ENCODE results near the gene OR9Q1. TPM values are rescaled to one million over a fixed set of nuclear protein-coding genes. Genes with fewer than 3 reads are reported as not detected.

Gene OR9Q1
- total and polyA plus RNA-seq, 2 of the 4 experiments (the other 2 are of a cell fraction), result not detected

DNA sequence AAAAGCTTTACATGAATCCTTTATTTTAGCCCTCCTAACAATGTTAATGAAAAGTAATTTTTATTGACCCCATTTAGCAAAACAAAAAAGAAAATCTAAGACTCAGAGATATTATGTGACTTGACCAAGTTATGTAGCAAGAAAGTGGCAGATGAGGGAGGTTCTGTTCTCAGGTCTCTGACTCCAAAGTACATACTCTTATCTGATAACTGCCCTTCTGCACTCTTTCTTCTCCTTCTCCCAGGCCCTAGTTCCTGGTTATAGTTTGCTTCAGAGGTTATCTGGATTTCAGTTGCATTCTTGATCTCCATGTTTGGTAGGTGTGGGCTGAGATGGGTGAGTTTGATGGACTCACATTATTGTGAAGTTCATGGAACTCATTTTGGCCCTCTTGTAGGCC, 169.7 kb downstream of the OR9Q1 start:
- no peak for DNase-seq
- no peak overlapping the region for H3K27ac ChIP-seq (ENCODE audit: insufficient read depth, low read length)
- H2AK5ac ChIP-seq (ENCODE audit: low read depth, low read length), result no peak overlapping the region
- H3K14ac ChIP-seq (replicated peaks; ENCODE audit: low read depth, low read length), result no peak overlapping the region
- H3K27me3 ChIP-seq (ENCODE audit: control insufficient read depth, insufficient read depth, low read length), result 0 out of 2 replicates have a peak, but pooled peaks cover under 1% of the 10 kb centered on the region
- no peak overlapping the region for H2AK9ac ChIP-seq (replicated peaks; ENCODE audit: low read depth, low read length, poor library complexity)
- no peaks in the 10 kb centered on the region for H4K20me1 ChIP-seq (ENCODE audit: insufficient read depth, low read length)
- H3K23ac ChIP-seq (ENCODE audit: low read depth, low read length), result no peak overlapping the region
- H3K4me3 ChIP-seq (ENCODE audit: insufficient read depth, low read depth, low read length), result no peak overlapping the region
- TF ChIP-seq CHD1 (IDR thresholded peaks at IDR 0.05; ENCODE audit: low read depth, low read length), result no peak
- TF ChIP-seq RCOR1 (IDR thresholded peaks at IDR 0.05; ENCODE audit: insufficient replicate concordance, low read length), result no peak
- no peak for TF ChIP-seq RFX5 (IDR thresholded peaks at IDR 0.05; ENCODE audit: low read depth, low read length)
- no peak for TF ChIP-seq MAFK (IDR thresholded peaks at IDR 0.05; ENCODE audit: low read depth, low read length)
- TF ChIP-seq, protein P1, sequence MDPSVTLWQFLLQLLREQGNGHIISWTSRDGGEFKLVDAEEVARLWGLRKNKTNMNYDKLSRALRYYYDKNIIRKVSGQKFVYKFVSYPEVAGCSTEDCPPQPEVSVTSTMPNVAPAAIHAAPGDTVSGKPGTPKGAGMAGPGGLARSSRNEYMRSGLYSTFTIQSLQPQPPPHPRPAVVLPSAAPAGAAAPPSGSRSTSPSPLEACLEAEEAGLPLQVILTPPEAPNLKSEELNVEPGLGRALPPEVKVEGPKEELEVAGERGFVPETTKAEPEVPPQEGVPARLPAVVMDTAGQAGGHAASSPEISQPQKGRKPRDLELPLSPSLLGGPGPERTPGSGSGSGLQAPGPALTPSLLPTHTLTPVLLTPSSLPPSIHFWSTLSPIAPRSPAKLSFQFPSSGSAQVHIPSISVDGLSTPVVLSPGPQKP (IDR thresholded peaks at IDR 0.05; ENCODE audit: borderline replicate concordance, low read depth, low read length), result no peak
- TF ChIP-seq CTCF (conservative IDR thresholded peaks at IDR 0.05; ENCODE audit: low read depth, low read length), result no peak
- no peak for TF ChIP-seq MXI1 (IDR thresholded peaks at IDR 0.05; ENCODE audit: borderline replicate concordance, low read depth, low read length)
- no peak for TF ChIP-seq RAD21 (IDR thresholded peaks at IDR 0.05; ENCODE audit: low read length)
- H3K56ac ChIP-seq (ENCODE audit: extremely low read depth, insufficient read depth, low read length), result no peak overlapping the region
- H2BK15ac ChIP-seq (ENCODE audit: low read depth, low read length), result no peak overlapping the region
- intact Hi-C loops (cut with micrococcal nuclease) (no loop called here), dilution Hi-C loops (cut with HindIII; ENCODE audit: low sequenced_read_pairs, unreplicated experiment) (no loop called here), in situ Hi-C loops (cut with MboI; ENCODE audit: low sequenced_read_pairs) (no loop called here)
- H4K5ac ChIP-seq (ENCODE audit: low read depth, low read length), result no peak overlapping the region
- no peaks in the 10 kb centered on the region for H3K36me3 ChIP-seq (ENCODE audit: control insufficient read depth, insufficient read depth, low read length)
- H3K4me1 ChIP-seq (ENCODE audit: control insufficient read depth, insufficient read depth, low read length), result no peaks in the 10 kb centered on the region
- no peaks in the 10 kb centered on the region for H3K9me3 ChIP-seq (ENCODE audit: control insufficient read depth, insufficient read depth, low read length)
- no peak overlapping the region for H2AFZ ChIP-seq (replicated peaks; ENCODE audit: low read length, poor library complexity)
- H3K9ac ChIP-seq (ENCODE audit: low read depth, low read length), result no peak overlapping the region
- no peak overlapping the region for H3K18ac ChIP-seq (ENCODE audit: low read depth, low read length)
- no peak overlapping the region for H3K4ac ChIP-seq (ENCODE audit: low read depth, low read length)
- H4K8ac ChIP-seq (ENCODE audit: low read depth in 2 of 2, low read length in 2 of 2), result no peak overlapping the region
- no TSS peak for BruUV-seq (replicated peaks)
- ATAC-seq (ENCODE audit: low read depth), result no peak
- H3K4me2 ChIP-seq (ENCODE audit: low read depth, low read length), result no peak overlapping the region
- H2BK120ac ChIP-seq (ENCODE audit: low read depth, low read length), result no peak overlapping the region
- H3K9me1 ChIP-seq (ENCODE audit: insufficient read depth, low read length), result no peaks in the 10 kb centered on the region
- ChIA-PET CTCF (no interaction called here), POLR2A (ENCODE audit: unreplicated experiment) (no interaction called here)
- H4K91ac ChIP-seq (ENCODE audit: insufficient read depth, low read depth, low read length), result no peak overlapping the region
- H2BK20ac ChIP-seq (ENCODE audit: low read depth, low read length), result no peak overlapping the region
- H2BK5ac ChIP-seq (ENCODE audit: low read depth, low read length, poor library complexity, severe bottlenecking), result no peak overlapping the region
- no peaks in the 10 kb centered on the region for H3K79me1 ChIP-seq (ENCODE audit: low read depth in 1 of 2, low read length in 2 of 2)
